ENCODE results near the gene KCNH3.

Gene KCNH3

DNA sequence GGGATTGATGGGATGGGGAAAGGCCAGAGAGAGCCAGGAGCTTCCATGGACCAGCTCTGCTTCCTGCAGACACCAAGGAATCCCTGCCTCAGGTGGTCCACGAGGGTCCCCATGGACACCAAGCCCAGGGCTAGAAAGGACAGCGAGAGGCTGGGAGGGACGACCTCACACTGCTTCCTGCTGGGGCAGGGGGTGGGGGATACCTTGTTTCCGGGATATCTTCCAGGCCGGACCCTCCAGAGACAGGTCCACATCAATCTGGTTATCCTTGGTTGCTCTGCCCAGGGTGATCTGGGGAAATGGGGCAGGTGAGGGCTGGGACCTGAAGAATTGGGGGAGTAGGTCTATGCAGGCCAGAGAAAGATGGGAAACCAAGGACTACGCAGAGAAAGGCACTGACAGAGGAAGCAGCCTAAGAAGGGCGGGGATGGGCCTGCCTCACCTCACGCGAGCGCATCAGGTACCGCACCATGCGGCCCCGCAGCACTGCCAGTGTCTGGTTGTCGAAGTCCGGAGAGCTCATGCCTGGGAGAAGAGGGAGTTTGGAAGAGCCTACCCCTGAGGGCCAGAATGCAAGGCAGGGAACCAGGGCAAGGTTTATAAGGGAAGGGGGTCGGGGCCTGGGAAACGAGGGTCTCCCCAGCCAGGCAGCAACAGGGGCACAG, 20.3 kb downstream of the KCNH3 start:
- DNase-seq = no peak
- ATAC-seq = no peak

DNA sequence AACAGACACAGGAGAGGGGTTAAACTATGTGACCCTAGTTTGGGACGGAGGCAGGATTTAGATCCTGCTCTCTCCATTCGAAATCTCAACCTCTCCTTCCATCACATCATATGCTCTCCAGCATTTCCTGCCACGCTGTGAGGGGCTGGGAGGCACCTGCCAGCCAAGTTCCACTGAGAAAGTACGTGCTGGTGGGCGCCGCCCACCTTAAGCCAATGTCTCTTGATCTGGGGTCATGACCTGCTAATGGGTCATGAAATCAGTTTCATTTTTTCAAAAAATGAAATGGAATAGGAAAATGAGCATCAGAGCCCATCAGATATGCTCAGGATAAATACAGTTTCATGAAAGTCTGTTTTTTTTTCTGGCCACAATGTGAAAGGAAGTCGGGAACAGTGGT, 21.9 kb downstream of the KCNH3 start:
- ATAC-seq (peak; percentile 64), DNase-seq (no peak)

DNA sequence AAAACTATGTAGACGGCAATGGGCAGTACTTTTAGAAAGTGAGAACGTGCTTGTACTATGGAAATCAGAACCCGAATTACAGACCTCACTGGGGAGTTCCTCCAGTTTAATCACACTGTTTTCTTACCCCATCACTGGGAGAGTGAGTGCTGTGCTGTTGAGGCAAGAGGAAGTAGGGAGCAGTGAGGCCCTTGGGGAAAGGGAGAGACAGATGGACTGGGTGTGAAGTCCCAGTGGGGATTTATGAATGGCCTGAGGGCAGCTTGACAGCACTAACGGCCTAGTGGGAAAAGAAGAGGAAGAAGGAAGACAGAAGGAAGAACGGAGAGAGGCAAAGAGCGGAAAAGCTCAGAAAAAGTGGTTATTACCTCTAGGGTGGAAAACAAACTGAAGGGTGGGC, 23.4 kb downstream of the KCNH3 start:
- no peak for ATAC-seq

DNA sequence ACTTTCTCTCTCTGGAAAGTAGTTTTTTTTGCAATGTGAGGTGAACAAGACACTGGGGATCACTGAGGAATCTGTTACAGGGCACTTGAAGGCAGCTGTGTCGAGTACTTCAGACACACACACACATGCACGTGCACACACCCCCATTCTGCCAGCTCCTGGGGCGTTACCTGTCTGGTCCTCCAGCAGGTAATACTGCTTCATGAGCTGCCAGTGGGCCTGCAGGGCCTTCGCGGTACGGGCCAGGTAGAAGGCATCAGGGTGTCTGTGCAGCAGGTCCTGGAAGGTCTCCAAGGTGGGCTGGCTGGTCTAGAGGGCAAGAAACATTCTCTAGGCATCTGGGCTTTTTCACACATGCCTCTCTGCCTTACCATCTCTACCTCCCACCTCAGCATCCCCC, 24.0 kb downstream of the KCNH3 start:
- DNase-seq (no peak), ATAC-seq (no peak)

More for the DNA sequence above, 23.4 kb downstream of the KCNH3 start:
- DNase-seq = no peak

DNA sequence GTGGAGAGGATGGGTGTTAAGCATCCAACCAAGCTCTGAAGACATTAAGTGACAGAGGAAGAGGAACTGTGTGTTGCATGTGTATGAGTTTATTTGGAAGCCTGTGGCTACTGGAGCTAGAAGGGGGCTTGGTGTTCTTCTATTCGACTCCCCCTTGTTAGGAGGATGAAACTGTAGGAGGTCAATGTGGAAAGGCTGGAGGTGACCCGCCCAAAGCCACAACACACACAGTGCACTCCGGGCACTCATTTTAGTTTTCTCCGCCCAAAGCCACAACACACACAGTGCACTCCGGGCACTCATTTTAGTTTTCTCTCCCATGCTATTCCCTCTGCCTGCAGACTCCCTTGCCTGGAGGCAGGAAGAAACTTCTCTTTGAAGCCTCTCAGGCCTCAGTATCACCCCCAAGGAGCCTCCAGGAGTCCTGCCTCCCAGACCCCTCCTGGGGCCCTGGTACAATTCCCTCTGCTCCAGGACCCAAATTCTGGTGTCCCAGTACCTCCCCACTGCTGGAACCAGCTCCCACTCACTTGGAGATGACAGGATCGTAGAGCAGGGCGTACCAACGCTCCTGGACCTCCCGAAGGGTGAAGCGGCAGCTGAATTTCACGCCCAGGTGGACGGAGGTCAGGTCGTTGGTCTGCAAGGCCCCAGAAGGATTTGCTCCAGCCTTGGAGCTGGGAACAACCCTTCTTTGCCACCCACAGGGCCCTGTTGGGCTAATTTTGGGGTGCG, 25.3 kb downstream of the KCNH3 start:
- no peak for DNase-seq
- ATAC-seq = no peak

DNA sequence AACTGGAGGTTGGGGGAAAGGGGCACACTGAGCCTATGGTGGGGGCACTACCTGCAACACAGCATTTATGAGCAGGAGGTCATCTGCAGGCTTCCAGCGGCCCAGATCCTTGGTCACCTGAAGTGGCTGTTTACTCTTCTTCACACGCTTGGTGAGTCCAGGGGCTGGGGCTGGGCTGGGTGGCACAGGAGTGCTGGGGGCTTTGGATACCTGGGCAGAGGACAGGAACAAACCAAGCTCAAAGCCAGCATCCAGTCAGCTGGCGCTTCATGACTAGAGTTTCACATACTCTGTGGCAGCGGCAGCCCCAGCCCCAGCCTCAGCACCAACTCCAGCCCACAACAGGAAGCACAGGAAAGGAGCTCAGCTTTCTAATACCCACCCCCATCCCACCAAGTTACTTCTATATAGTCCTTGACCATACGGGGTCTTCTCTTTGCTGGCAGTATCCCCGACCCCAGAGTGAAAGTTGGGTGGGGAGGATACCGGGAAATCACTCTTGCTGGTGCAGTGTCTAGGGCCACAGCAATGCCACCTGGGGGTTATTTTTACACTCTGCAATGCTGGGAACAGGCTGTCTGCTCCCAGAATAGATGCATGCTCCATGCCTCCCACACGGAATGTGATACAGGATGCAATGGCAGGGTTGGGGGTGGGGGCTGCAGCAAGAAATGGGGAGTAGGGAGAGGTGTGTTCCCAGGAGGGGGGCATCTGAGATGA, 26.0 kb downstream of the KCNH3 start:
- no peak for DNase-seq
- ATAC-seq = no peak

DNA sequence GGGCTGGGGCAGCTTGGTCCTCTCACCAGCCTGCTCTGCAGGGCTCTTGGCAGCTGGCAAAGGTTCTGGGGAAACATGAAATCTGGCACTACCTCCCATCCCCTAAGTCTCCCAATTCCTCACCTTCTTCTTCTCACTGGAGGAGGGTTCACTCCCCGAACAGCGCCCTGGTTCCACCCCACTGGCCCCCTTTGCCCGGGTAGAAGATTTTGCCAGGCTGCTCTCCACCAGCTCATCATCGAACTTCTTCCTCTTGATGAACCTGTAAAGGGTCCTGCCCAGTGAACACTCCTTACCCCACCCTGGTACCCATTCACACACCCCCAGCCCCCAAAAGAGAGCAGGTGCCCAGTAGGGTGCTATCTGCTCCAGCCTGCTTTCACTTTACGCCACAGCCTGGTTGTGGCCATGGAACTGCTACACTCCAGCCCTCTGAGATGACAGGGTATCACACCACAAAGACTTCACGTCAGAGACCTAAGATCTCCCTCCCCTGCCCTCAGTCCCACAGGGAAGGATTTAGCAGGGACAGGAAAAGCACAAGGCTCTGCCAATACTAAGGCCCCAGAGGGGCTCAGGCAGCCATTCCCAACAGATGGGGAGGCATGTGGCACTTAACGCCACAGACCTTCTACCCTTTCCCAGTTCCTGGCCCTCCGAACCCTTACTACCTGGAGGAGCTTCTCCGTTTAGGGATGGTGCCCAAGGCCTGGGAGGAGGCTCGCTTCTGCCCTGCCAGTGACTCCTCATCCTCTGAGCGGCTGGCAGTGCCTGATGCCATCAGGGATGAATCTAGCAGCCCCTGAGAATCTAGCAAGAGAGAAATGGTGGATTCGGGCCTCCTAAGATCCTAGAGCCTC, 26.8 kb downstream of the KCNH3 start:
- ATAC-seq = no peak

DNA sequence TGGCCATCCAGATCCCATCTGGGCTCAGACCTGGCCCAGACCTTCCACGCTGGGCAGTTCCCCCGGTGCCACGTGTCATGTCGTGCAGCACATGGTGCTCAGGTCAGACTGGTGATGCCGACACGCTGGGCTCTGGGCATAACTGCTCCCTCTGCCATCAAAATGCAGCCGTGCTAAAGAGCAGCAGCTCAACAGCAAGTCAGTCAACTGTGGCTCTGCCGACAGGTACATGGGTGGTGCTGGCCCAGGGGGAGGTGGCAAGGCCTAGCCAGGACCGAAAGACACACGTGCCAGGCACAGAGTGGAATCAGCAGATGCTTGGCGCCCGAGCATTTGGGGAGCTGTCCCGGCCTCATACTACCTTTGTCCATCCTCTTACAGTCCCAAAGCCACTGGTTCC, 27.5 kb downstream of the KCNH3 start:
- no peak for ATAC-seq
- DNase-seq = no peak

More for the DNA sequence above, 26.8 kb downstream of the KCNH3 start:
- no peak for DNase-seq

DNA sequence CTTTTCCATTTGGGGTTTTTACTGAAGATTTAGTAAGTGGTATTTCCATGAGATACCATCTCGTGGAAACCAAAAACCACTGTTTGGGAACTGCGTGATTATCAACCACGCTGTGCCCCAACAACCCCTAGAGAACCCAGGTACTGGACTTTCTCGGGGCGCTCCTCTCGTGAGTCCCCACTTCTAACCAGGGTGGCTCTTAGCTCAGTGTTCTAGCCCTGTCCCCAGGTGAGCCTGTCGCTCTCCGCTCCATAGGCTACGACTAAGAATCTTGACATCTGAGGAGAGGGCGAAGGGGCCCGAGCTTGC, 28.4 kb downstream of the KCNH3 start:
- DNase-seq (peak; percentile 28), ATAC-seq (peak; percentile 8)

DNA sequence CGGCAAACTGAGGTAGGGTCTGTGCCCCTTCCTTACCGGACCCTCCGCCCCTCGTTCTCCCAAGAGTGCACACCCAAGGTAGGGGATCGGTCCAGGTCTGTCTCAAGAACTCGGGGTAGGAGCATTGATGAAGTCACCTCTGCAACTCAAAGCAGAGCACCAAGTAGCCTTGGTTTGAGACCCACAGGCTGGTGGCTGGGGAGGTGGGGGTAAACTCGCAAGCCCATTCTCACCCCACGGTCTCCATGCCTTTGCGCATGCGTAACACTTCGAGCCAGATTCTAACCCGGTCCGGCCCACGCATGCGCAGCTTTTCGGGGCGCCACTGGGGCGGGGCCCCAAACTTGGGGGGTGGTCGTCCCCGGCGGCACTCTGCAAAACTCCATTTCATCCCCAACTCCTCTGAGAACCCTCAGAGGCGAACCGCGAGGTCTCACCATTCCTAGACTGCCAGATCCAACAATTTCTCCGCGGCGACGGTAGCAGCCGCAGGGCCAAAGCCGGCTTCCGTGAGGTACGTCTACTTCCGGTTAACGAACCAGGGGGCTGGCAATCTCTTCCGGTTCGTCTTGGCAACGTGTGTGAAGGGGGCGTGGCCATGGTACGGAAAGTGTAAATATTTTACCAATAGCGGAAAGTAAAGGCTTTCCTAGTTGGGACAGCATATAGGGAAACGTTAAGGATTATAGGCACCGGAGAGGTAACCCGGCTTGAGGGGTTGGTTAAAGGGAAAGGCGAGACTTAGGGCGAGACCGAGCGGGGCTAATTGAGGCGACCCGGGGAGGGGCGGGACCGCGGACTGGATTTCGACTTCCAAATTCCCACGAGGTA, 29.0 kb downstream of the KCNH3 start, which contains the start of gene MCRS1:
TSS of gene MCRS1 (minus strand) at position 532 of the 831 bp plus-strand sequence. CDS start 1,411 bp downstream, outside the sequence.
- DNase-seq (peak; percentile 93), ATAC-seq (peak; percentile 89)

DNA sequence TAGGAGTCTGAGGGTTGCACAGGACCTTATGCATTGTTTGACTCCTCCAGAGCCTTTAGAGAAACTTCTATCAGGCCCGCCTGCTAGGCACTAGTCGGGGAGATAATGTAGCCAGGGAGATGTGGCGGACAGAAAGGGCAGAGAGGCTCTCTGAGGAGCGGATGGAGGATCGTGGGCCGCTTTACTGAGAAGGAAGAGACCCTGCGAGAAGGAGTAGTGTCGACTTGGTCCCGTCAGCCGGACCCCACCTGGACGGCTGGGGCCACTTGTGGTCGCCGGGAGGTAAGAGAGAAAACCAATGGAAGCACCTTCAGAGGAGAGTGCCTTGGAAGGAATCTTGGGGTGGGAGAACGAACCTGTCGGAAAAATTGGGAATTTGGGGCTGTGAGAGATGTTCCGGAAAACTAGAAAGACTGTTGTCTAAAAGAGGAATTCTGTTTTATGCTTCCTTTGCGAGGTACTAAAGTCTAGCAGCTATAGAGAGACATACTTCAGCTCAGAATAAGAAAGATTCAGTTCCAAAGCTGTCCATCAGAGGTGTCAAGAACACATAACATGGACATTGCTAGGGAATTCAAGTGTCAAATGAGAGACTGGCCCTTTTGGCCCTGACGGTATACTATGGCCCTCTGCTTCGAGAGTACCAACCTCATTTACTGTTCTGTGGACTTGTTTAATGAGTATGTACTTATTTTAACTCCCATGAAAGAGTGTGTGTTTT, 29.8 kb downstream of the KCNH3 start:
- no peak for DNase-seq

DNA sequence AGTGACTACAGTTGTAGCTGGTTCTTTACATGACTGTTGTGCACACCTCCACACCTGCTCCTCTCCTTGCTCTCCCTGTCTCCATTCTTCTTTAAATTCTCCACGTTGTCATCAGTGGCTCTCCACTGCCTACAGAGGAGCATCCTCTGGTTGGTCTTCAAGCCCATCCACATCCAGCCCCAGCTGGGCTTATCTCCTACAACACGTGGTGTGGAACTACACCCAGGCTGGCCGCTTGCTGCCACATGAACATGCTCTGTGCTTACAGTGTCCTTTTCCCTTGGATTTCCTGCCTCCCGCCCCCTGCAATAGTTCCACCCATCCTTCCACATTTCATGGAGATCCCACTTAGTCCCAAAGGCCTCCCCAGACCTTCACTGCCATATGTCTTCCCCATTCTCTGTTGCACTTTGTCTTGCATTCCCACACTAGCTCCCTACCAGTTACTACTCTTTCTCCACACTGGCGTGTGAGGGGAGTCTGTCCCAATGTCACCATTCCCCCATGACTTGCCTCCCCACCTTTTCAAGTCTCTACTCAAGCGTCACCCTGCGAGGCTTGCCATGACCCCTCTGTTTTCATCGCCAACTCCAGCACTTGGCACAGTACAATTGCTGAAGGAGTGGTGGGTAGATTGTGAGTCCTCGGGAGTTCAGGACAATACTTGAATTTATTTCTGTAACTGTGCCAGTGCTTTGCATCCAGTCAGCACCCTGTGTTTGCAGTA, 38.9 kb downstream of the KCNH3 start:
- ATAC-seq (no peak), DNase-seq (no peak)

More for the DNA sequence above, 29.8 kb downstream of the KCNH3 start:
- ATAC-seq = peak; percentile 15

DNA sequence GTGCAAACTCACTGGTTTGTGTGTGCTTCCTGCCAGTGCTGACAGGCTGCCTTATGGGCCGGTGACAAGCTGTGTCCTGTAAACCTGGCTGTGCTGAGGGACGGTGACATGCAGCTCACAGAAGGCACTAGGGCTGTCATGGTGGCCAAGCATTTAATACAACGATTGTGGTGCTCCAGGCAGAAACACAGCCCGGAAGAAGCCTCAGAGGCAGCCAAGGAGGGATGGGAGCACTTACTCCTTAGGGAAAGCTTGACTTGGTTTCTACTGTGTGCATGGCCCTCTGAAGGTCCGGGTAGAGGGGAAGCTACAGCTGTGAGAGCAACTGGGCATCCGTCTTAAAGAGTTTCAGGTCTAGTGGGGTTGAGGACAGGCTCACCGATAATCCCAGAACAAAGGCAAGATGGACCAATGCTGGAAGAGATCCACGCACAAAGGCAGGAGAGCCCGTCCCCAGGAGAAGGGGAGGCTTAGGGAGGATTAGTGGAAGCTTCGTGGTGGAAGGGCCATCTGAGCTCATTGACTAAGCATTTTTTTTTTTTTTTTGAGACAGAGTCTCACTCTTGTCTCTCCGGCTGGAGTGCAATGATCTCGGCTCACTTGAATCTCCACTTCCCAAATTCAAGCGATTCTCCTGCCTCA, 39.8 kb downstream of the KCNH3 start:
- no peak for DNase-seq
- no peak for ATAC-seq

DNA sequence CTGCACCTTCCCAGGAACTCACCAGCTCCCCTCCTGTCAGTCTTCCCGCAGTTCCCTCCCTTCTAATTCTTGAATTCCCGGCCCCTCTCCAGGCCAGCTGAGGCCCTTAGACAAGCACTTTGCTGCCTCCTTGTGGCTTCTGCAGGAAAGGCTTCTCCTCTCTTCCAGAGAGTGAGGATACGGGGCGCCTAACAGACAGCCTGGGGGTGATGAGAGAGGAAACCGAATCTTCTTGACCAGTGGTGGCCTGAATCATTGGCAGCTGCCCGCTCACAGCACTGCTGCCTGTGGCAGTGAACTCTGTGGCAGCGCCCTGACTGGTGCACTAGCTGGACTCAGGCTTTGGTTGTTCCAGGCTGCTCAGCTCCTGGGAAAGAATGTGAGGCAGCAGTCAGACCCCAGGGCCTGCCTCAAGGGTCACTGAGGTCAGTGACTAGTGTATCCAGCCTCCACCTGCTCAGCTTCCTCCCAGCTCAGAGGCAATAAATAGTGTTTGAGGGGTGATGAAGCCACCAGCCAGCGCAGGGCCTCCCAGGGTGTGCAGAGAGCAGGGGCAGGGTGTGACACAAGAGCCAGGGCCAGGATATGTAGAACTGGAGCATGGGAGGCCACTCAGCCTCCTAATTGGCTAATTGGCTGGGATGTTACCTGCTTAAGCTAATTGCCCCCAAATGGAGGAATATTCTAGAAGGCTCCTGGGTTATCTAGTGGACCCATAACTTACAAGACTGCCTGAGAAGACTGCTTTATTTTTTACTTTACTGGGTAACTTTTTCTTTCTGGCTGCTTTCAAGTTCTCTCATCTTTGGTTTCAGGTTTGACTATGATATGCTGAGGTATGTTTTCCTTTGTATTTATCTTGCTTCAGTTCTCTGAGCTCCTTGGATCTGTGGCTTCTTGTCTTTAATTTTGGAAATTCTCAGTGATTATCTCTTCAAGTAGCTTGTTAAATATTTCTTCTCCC, 42.0 kb downstream of the KCNH3 start:
- DNase-seq = peak; percentile 59
- peak; percentile 55 for ATAC-seq

DNA sequence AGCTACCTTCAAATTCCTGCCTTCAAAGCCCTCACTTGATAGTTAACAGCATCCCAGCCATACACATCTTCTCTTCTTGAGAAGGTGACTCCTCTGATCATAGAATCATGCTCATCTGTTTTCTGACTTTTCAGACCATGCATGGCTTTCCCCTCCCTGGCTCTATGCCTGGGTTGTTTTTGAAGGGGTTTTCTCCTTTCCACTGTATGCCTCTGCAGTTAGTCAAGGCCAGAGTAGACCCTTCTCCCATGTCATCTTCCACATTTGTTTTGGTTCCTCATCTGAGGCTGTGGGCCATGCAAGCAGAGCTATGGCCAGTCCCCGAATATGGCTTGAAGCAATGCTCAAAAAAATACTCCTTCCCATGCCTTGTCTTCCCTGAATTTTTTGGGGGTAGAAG, 43.4 kb downstream of the KCNH3 start:
- no peak for DNase-seq
- no peak for ATAC-seq

DNA sequence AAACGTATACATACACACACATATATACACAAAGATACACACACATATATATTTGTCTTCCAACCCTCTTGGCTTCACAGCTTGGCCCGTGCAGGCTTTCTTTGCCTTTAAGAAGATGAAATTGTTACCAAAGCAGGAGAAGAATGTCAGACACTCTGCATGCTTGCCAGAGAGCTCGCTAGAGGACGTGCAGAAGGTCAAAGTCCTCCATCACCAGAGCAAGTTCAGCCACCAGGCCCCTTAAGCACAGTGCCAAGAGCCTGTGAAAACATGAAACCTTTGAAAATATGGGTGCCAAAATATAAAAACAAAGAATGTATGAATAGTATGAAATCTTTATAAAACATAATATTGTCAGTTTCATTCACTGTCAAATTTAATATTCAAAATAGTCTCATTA, 44.0 kb downstream of the KCNH3 start:
- ATAC-seq (no peak), DNase-seq (no peak)

DNA sequence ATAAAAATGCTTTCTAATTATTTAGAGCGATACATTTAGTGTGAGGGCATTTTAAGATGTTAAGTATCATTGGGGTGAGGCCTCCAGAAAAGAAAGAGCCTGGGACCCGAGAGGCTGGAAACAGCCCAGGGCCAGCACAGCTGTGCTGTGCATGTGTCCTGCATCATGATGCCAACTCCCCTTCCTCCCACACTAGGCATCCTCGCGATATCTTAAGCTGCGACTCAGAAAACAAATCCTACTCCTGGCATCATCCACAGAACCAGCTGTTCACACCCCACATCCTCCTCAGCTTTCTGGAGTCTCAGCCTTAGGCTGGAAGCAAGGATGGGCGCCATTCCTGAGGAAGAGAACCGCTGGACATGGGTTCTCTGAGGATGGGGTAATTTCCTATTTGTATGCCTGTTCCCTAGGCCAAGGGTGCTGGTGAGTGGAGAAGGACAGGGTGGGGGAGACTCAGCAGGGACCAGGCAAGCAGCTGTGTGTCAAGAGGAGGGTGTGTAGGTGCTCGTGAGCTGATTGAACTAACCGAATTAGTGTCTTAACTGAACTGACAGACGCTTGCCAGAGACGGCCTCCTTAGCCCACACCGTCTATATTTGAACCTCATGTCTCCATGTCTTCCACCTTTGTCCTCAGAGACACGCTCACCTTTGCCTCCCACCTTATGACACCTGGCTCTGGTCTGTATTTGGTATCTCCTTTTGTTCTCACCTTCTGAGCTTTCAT, 44.7 kb downstream of the KCNH3 start:
- ATAC-seq = no peak
- no peak for DNase-seq

DNA sequence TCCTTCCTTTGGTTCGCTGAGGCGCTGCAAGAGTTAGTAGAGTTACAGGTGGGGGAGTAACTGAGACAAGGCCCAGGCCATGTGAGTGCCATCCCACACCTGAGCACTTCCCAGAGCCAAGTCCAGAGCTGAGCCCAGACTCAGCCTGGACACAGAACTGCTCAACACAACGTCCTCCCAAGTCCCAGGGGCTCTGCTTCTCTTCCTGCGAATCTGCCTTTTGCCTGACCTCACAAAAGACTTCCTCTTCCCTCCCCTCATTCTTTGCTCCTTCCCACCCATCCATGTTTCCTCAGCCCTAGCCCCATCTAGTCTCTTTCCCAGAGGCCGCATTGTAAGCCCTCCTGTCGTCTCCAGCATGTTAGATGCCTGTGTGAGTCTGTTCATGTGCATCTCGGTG, 45.8 kb downstream of the KCNH3 start:
- ATAC-seq (no peak), DNase-seq (no peak)
